GM11168 (cell line): ENCODE data around the gene SLC25A34.

Source experiments
- in situ Hi-C: fragments of 300-500 bp; cut with MboI; formaldehyde crosslinking; loops from one replicate; pipeline ENCODE4 v1.12.0; 2022; ENCODE audit warnings: low sequenced_read_pairs; ENCODE audit not compliant: unreplicated experiment

SLC25A34 gene

GRCh38 chr1:15765495-15766194 is 29.6 kb downstream of the SLC25A34 start:
- in situ Hi-C loops: no loop called here

GRCh38 chr1:15767941-15768340 is 31.9 kb downstream of the SLC25A34 start:
- in situ Hi-C loops: no loop called here

DNA sequence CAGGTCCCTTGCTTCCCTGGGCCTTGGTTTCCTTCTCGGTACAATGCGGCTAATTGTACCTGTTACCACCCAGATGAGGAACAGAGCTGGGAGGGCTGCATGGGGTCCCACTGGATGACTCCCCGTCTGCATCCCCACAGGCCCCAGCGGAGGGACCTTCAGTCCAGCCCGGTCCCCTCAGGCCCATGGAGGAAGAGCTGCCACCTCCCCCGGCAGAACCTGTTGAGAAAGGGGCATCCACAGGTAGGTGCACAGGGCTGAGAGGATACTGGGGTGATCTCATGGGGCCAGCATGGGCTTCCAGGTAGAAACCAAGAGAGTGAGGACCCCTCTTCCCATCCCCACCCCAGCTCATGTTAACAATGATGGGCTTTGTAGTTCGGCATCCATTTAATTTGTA is 32.3 kb downstream of the SLC25A34 start:
- in situ Hi-C loops: no loop called here

GRCh38 chr1:15770313-15770962 is 34.4 kb downstream of the SLC25A34 start:
- in situ Hi-C loops: no loop called here

- in situ Hi-C loops: no loop called here
Measured at GRCh38 chr1:15771836-15772515, 35.9 kb downstream of the SLC25A34 start.

GRCh38 chr1:15775706-15776105 is 39.6 kb downstream of the SLC25A34 start:
- in situ Hi-C loops: no loop called here

DNA sequence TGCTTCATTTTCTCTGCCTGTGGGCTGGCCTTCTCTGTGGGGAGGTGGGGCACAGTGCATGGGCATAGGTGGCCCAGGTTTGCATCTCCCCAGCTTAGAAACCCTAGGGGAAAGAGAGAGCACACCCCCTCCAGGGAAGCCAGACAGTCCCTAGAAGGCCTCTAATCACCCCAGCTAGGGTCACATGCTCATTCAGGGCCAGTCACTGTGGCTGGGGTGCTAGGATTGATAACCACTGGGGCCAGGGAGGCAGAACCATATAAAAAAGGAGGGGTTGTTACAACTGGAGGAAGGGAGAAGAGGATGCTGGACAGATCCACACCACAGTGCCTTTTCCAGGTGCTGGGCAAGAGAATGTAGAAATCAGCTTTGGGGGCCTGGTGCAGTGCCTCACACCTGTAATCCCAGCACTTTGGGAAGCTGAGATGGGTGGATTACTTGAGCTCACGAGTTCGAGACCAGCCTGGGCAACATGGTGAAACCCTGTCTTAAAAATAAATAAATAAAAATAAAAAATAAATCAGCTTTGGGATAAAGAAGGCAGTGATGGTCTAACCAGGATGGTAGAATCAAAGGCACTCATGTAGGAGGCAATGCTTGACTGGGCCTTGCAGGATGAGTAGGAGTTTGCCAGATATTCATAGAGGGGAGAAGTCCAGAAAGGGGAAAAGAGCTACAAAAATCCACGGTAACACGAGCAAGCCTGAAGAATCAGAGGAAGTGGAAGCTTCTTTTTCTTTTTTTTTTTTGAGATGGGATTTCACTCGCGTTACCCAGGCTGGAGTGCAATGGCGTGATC is 42.0 kb downstream of the SLC25A34 start:
- in situ Hi-C loops: no loop called here

GRCh38 chr1:15785683-15786082 is 49.6 kb downstream of the SLC25A34 start:
- in situ Hi-C loops: no loop called here

GRCh38 chr1:15786581-15786980 is 50.5 kb downstream of the SLC25A34 start:
- in situ Hi-C loops: no loop called here

DNA sequence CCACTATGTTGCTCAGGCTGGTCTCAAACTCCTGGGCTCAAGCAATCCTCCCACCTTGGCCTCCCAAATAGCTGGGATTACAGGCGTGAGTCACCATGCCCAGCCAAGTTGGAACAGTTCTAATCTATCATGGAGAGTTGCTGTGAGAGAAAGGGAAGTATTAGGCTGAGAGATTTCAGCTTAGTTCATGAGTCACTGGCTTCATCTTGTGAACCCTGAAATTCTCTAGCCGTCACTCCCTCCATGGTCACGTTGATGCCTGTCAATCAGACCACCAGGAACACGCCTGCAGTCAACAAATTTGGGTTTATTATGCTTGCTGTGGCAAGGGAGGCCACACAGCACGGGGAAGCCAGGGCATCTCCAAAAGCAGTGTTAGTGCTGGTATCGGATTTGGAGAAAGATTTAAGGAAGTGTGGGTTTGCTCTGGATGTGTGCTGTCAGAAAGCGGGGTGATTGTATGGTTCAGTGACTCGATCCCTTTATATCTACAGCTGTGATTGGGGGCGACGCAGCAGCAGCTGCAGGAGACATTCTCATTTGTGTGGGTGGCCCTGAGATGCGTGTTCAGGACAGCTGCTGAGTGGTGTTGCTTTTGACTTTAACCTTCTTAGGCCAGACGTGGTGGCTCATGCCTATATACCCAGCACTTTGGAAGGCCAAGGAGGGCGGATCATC is 52.7 kb downstream of the SLC25A34 start:
- in situ Hi-C loops: no loop called here
